ENCODE measurements around the gene CDKAL1. TPM values are rescaled to one million over a fixed set of nuclear protein-coding genes. Genes with fewer than 3 reads are reported as not detected.
"Not testable (repeated sequence)": the region's sequence is repeated elsewhere in the genome, so short reads cannot be mapped to it uniquely, and the experiment has no call there.

The CDKAL1 gene
- total RNA-seq, 1 donor from 2014 or later: 11.2 TPM

DNA sequence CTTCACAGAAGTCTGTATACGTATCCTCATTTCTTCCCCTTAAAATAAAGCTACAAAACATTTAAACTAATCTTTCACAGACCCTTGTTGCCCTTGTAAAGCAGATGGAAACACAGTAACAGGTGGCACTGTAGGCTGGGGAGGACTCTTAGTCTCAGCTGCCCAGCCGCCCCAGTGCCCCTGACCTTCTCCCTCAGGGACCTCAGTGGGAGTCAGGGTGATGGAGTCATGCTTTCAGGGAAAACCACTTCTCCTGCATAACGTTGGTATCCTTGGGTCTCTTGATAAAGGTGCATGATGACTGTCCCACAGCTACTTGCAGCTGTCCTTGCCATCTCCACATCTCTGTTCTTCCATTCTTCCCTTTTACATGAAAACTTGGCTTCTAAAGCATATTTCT, 198.6 kb downstream of the CDKAL1 start:
- no peak for DNase-seq (ENCODE audit: extremely low read depth, low read depth, low spot score)

DNA sequence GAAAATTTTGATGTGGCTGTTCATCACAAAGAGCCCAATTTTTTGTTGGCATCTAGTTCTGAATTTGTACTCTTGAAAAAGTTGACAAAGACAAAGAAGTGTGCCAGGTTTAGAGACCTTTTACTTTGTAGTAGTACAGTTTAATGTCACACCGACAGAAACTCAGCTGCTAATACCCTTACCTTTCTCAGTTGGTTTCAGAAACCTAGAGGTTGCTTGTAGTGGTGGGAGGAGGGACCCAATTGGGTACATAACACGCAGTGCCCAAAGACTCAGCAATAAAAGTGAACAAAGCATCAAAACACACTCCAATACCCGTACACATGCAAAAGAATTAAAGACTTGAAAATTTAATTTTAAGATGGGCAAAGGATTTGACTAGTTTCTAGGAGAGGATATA, 203.7 kb downstream of the CDKAL1 start:
- no peak for DNase-seq (ENCODE audit: extremely low read depth, low read depth, low spot score)

DNA sequence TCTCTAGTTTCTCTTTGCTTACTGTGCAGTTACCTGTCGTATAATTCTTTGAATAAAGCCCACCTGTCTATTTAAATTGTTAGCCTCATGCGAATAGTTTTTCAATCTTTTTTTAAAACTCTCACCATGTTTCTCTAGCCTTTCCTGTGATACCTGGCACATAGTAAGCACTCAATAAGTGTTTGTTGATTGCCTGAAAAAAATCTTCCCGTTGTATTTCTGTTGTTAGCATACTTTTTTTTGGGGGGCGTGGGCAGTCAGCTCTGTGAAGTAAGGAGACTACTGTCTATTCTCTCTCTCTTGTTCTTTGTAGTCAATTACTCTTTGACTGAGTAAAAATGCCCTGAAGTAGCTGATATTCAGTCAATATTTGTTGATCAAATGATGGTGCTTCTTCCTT, 205.8 kb downstream of the CDKAL1 start:
- DNase-seq (ENCODE audit: extremely low read depth, low read depth, low spot score): no peak

DNA sequence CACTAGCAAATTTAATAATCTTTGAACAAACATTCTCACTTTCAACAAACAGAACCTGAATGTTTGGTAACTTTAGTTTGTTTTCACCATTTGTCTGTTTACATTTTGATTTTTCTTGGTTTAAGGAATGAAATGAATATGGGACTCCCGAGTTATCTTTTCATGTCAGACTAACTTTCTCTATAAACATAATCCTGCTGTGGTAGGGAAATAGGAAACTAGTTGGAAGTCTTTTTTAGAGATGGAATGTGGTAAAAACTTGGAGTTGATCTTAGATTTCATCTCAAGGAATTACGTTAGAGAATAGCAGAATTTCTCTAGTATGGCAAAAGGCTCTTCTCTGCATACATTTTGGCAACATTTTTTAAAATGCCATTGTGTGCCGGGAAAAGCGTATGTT, 206.5 kb downstream of the CDKAL1 start:
- no peak for DNase-seq (ENCODE audit: extremely low read depth, low read depth, low spot score)

DNA sequence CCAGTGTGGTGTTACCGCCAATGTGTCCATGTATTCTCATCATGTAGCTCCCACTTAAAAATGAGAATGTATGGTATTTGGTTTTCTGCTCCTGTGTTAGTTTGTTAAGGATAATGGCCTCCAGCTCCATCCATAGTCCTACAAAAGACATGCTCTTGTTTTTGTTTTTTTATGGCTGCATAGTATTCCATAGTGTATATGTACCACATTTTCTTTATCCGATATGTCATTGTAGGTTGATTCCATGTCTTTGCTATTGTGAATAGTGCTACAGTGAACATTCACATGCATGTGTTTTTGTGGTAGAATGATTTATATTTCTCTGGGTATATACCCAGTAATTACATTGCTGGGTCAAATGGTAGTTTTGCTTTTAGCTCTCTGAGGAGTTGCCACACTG, 207.2 kb downstream of the CDKAL1 start:
- DNase-seq (ENCODE audit: extremely low read depth, low read depth, low spot score): no peak

DNA sequence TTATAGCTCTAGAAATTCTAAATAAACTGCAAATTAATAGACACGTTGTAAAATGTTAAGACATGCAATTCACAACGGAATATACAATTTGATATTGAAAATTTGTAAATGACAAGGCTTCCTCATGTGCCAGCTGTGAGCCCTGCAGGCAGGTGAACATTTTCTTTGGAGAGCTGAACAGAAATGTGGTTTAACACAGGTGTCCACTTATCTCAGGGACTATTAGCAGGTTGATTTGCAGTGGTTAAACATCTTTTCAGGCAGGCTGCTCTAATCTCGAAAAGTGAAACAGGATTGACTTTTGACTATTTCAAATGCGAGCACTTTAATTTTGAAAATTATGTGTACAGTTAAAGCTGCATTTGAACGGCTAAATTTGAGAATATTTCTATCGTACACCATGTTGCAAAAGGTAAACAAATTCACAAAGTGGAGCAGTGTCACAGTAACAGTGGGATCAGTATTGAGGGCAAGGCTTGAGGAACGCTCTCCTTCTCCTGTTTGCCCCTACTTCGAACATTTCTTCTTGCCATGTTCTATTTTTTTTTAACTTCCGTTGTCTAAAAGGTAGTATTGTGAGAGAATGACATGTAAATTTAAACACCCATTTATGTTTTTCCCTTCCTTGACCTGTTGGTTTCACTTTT, 210.8 kb downstream of the CDKAL1 start:
- no peak for DNase-seq (ENCODE audit: extremely low read depth, low read depth, low spot score)

DNA sequence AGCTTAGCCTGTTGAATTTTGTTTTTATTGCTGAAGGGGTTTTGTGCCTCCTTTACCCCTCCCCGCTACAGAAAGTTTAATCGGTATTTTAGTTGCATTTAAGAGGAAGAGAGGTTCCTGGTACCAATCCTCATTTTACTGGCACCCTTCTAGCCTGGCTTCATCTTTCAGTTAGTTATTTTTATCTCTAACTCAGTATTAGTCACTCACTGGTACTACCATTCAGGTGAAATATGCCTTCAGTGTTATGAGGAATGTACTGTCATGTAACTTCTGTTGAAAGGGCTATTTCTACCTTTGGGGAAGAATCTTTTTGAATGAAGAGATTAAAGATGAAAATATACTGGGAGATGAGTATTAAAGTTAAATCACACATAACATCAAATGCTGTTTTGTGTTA, 211.8 kb downstream of the CDKAL1 start:
- no peak for DNase-seq (ENCODE audit: extremely low read depth, low read depth, low spot score)

DNA sequence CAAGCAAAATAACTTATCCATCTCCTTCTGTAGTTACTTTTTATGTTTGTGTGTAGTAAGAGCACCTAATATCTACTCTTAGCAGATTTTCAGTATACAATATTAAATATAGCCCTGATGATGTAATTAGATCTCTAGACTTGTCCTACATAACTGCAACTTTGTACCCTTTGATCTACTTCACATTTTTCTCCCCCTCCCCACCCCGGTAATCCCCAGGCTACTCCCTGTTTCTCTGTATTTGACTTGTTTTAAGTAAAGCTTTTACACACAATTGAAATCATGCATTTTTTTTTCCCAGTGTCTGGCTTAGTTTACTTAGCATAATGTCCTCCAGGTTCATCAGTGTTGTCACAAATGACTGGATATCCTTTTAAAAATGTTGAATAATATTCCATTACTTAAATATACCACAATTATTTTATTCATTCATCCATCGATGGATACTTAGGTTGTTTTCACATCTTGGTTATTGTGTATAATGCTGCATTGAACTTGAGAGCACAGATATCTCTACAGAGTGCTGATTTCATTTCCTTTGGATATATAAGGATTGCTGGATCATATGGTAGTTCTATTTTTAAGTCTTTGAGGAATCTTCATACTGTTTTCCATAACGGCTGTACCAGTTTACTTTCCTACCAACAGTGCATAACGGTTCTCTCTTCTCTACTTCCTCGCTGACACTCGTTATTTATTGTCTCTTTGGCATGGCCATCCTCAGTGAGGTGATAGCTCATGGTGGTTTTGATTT, 212.7 kb downstream of the CDKAL1 start:
- no peak for DNase-seq (ENCODE audit: extremely low read depth, low read depth, low spot score)

DNA sequence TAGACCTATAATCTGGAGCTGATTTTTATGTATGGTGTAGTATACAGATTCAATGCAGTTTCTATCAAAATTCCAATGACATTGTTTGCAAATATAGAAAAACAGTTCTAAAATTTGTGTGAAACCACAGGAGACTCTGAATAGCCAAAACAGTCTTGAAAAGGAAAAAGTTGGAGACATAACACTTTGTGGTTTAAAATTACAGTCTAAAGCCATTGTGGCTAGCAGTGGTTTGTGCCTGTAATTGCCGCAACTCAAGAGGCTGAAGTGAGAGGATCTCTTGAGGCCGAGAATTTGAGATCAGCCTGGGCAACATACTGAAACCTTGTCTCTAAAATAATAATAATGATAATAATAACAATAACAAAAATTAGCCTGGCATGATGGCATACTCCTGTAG, 213.7 kb downstream of the CDKAL1 start:
- no peak for DNase-seq (ENCODE audit: extremely low read depth, low read depth, low spot score)

DNA sequence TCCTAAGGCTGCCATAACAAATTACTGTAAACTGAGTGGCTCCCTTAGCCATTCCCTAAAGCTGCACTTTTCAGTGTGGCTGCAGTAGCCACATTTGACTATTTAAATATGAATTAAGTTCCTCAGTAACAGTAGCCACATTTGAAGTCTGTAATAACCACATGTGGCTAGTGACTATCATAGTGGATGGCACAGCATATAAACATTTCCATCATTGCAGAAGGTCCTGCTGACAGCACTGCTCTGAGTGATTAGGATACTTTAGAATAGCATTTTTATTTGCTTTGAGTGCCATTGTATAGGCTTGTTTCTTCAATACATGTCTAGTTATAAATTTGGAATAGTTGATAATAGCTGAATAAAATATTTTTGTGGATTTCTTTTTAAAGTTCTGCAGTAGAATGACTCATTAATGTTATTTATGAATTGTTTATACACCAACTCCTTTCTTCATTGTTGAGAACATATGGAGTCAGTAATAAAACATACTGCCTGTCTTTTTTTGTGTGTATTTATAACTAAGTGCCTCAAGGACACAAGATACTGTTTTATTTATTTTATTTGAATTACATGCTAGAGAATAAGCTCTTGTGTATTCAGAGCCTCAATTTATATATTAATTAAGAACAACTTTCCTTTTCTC, 217.2 kb downstream of the CDKAL1 start:
- DNase-seq (ENCODE audit: extremely low read depth, low read depth, low spot score): no peak

DNA sequence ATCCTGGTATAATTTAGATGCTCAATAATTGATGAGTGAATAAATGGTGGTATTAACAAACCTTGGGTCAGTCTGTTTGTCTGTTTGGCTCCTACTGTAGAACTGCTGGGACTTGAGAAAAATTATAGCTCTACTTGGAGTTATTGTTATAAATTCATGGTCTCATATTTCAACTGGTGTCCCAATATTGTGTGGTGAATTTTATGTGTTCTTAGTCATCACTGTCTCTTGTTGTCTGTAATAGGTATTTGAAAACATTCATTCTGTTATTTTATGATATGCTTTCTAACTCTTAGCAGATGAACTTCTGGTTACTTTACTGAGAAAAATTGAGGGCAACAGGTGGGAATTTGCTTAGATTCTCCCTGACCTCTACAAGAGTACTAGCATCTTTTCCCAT, 221.4 kb downstream of the CDKAL1 start:
- no peak for DNase-seq (ENCODE audit: extremely low read depth, low read depth, low spot score)

DNA sequence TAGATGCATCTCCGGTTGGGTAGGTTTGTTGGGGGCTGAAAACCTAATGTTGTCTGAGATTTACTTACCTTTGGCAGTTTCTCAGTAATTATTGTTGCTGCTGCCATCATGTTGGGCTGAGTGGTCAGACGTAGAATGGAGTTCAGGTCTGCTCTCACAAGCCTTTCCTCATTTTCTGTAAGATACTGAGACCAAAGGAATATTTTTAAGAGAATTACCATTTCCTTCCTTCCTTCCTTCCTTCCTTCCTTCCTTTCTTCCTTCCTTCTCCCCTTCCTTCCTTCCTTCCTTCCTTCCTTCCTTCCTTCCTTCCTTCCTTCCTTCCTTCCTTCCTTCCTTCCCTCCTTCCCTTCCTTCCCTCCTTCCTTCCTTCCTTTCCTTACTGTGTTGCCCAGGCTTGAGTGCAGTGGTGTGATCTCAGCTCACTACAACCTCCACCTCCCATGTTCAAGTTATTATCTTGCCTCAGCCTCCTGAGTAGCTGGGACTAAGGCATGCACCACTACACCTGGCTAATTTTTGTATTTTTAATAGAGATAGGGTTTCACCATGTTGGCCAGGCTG, 222.4 kb downstream of the CDKAL1 start:
- not testable (repeated sequence) for DNase-seq (ENCODE audit: extremely low read depth, low read depth, low spot score)

DNA sequence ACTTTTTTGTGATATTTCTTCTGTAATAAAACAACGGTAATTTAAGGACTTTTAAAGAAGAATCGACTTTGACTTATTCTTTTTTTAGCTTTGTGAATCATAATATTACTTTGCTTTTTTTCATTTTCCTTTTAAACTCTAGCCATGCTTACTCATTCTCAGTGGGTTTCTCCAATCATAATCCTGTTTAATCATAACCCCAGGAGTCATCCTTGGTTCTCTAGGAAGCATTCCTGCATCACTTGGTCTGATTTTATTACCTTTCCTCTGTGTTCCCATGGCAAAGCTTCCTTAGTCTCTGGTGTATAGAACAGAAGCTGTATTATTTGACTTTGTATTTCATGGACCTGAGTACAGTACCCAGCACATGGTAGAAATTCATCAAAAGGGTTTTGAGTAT, 223.5 kb downstream of the CDKAL1 start:
- DNase-seq (ENCODE audit: extremely low read depth, low read depth, low spot score): no peak

DNA sequence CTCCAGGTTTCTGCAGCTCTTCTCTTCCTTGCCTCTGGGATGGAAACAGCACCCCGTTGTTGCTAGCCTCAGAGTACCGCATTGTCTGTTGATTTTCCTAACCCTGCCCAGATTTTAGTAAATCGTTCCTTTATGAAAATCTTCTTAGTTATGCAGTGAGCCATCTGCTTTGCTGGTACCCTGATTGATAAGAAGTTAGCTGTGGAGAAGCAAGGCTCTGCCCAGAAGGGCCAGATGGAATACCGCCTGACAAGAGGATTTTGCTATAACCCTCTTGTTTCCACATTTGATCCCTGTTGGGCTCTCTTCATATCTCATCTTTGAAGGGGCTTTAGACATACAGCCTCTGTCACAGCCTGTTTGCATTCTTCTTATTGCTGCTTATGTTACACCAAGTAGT, 229.0 kb downstream of the CDKAL1 start:
- no peak for DNase-seq (ENCODE audit: extremely low read depth, low read depth, low spot score)

DNA sequence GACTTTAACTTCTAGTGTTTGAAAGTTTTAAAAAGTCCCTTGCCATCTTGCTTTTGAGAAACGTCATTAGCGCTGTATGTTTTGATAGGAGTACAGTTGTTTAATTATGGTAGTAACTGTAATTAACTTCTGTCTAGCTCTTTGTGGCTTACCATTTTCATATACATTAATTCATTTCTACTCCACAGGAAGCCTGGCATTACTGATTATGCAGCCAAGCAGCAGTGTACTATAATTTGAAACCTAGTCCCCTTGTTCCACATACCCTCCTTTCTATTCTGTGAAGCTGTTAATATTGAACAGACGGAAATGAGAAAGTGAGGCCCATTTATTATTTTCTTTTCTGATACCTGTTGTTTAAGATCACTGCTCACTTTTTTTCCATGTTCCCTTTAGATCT, 235.4 kb downstream of the CDKAL1 start:
- DNase-seq (ENCODE audit: extremely low read depth, low read depth, low spot score): no peak

DNA sequence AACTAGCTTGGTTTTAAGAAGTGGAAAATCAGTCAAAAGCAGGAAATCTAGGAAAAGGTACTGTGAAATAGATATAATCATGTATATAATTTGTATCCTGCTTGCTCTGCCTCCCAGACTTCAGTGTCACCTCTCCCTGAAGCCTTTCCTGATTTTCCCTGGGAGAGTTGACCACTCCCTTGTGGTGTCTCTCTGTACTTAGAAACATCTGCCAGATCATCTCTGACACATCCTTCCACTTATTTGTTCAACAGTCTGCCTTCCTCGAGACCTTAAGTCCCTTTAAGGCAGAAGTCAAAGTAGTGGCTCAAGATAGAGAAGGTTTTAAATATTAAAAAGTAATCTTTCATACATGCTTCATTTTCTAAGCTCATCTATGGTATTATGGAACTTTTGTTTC, 236.5 kb downstream of the CDKAL1 start:
- DNase-seq (ENCODE audit: extremely low read depth, low read depth, low spot score): no peak

DNA sequence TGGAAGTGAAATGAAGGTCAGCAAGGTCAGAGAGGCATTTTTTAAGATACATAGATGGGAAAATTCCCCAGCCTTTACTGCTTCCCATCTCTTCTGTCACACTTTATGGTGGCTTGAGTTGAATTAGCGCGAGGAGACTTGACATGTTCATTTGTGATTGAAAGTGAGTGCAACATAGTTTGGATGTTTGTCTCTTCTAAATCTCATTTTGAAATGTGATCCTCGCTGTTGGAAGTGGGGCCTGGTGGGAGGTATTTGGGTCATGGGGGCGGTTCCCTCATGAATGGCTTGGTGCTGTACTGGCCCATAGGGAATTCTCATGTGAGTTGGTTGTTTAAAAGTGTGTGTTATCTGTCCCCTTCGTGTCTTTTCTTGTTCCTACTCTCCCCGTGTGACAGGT, 237.2 kb downstream of the CDKAL1 start:
- DNase-seq (ENCODE audit: extremely low read depth, low read depth, low spot score): no peak

DNA sequence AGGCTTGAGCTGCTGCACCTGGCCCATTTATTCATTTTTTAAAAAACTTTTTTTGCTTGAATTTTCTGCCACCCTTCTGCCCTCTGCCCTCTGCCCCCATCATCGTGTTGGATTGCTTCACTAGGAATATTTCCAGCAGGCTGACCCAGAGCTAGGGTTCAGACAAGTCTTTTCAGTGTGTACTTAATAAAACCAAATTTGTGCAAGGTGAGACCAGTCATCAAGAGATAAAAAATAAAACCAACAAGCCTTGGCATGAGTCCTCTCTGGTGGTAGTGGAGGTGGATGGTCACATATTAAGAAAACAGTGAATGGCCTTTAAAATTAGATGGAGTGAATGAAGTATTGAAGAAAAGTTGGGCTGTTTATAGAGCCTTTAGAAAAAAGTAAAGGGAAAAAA, 239.6 kb downstream of the CDKAL1 start:
- DNase-seq (ENCODE audit: extremely low read depth, low read depth, low spot score): no peak

DNA sequence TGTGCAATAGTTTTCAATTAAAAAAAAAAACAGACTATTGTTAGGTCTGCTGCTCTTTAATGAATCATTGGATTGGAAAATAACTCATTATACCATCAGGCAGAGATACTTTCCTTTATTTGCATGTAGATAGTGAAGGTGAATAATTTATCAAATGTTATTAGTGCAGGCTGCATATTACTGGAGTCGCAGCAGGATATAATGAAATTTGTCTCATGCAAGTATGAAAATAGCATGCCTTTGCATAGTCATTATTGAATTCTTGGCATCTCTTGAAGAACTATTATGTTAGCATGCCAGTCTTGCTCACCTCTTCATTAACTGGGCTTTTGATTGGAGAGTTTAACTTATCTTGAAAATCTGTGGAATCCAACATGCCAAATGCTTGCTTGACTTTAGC, 241.7 kb downstream of the CDKAL1 start:
- no peak for DNase-seq (ENCODE audit: extremely low read depth, low read depth, low spot score)

DNA sequence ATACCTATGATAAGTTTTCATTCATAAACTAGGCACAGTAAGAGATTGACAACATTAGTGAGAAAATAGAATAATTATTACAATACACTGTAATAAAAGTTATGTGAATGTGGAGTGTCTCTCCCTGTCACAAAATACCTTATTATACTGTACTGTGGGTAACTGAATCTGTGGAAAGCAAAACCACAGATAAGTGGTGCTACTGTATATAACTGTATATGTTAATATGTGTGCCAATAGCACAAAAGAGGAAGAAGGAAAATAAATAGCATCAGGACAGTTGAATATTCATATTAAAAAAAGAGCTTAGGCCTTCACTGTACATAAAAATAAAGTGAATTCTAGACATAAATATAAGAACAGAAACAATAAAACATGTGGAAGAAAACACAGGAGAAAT, 243.5 kb downstream of the CDKAL1 start:
- DNase-seq (ENCODE audit: extremely low read depth, low read depth, low spot score): no peak

DNA sequence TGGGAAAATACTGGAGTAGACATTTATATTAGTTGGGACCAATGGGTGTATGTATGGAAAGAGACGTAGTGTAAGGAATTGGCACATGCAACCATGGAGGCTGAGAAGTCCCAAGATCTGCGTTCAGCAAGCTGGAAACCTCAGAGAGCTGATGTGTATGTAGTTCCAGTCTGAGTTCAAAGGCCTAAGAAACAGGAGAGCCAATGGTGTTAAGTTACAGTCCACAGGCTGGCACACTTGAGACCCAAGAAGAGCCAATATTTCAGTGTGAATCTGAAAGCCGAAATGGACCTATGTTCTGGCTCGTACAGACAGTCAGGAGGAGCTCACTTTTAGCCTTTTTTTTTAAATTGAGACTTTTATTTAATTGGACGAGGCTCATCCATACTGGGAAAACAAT, 244.2 kb downstream of the CDKAL1 start:
- no peak for DNase-seq (ENCODE audit: extremely low read depth, low read depth, low spot score)

DNA sequence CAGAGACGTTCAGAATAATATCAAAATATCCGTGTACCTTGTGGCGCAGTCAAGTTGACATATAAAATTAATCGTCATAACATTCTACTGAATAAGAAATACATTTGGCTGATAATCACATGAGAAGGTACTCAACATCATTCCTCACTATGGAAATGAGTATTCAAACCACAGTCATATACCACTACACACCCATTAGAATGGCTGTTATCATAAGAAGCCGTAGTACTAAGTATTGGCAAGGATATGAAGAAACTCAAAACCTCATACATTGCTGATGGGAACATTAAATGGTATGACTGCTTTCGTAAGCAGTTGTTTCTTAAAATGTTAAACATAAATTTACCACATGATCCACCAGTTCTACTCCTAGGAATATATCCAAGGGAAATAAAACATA, 244.7 kb downstream of the CDKAL1 start:
- no peak for DNase-seq (ENCODE audit: extremely low read depth, low read depth, low spot score)

All from glomerular endothelial cell (primary cell).